ENCODE data around the gene MDK. TPM values are rescaled to one million over a fixed set of nuclear protein-coding genes. Genes with fewer than 3 reads are reported as not detected.

The MDK gene
- total and polyA plus RNA-seq, 2 of the 13 experiments (the other 11 are each of a cell fraction or from before 2014, with no cell fraction given), result 312 to 407 TPM

GRCh38 chr11:46392421-46393230 is 11.2 kb downstream of the MDK start (continued):
- TF ChIP-seq THAP9 (CRISPR knock-in tag; IDR thresholded peaks at IDR 0.05; ENCODE audit: borderline replicate concordance) (peak; percentile 82), ZC3H13 (CRISPR knock-in tag; IDR thresholded peaks at IDR 0.05) (peak; percentile 90), ZNF691 (CRISPR knock-in tag; IDR thresholded peaks at IDR 0.05; ENCODE audit: borderline replicate concordance, low read depth) (peak; percentile 93), ZHX2 (IDR thresholded peaks at IDR 0.05; ENCODE audit: low read depth) (no peak), ZHX2 (CRISPR knock-in tag; IDR thresholded peaks at IDR 0.05; ENCODE audit: borderline replicate concordance) (peak; percentile 98), NAIF1 (CRISPR knock-in tag; IDR thresholded peaks at IDR 0.05; ENCODE audit: borderline replicate concordance) (peak; percentile 51; the same call in 1 of the 2 replicates), ZNF142 (CRISPR knock-in tag; IDR thresholded peaks at IDR 0.05) (peak; percentile 96), ZMYM3 (CRISPR knock-in tag; IDR thresholded peaks at IDR 0.05) (peak; percentile 53; the same call in 1 of the 2 replicates), BRF2 (CRISPR knock-in tag; IDR thresholded peaks at IDR 0.05) (0 out of 2 replicates have a peak, but pooled peaks have one; percentile 42), ZNF652 (CRISPR knock-in tag; IDR thresholded peaks at IDR 0.05; ENCODE audit: borderline replicate concordance, low read depth) (no peak)

All from HepG2 (cell line).